Nephron (organoid): Measurements from ENCODE around the gene NECAB3.

Experiments used
- H3K27ac Mint-ChIP-seq, 3 experiments: 2 replicates each; pipeline ENCODE4 v1.8.0; 2020; ENCODE audit warnings: mixed read lengths in 3 of 3, mild to moderate bottlenecking in 2 of 3, moderate library complexity in 1 of 3
- H3K27me3 Mint-ChIP-seq: 2 replicates; pipeline ENCODE4 v1.8.0; 2021; ENCODE audit warnings: low read depth, mild to moderate bottlenecking, moderate library complexity, mixed read lengths
- H3K36me3 Mint-ChIP-seq: 2 replicates; pipeline ENCODE4 v1.8.0; 2020; ENCODE audit warnings: low read depth, mixed read lengths
- H3K4me1 Mint-ChIP-seq: 2 replicates; pipeline ENCODE4 v1.8.0; 2020; ENCODE audit warnings: mixed read lengths
- H3K4me3 Mint-ChIP-seq, 3 experiments: 2 replicates each; pipeline ENCODE4 v1.8.0; 2020; ENCODE audit warnings: mild to moderate bottlenecking in 3 of 3, mixed read lengths in 3 of 3, moderate library complexity in 2 of 3
- H3K9me3 Mint-ChIP-seq: 2 replicates; pipeline ENCODE4 v1.8.0; 2020; ENCODE audit warnings: mixed read lengths
- CTCF ChIP-seq, 3 experiments: fragments of 200-600 bp; sonication (generic); IDR thresholded peaks; one replicate each; pipeline ENCODE4 v1.5.0; 2021; ENCODE audit warnings: antibody characterized with exemption in 3 of 3; ENCODE audit not compliant: unreplicated experiment in 3 of 3

The NECAB3 gene

GRCh38 chr20:33689493-33689892 lies 15.3 kb upstream of the NECAB3 start:
- Mint-ChIP-seq H3K9me3 (no peaks in the 10 kb centered on the region), H3K4me3 (no peak overlapping the region), H3K36me3 (no peaks in the 10 kb centered on the region), H3K27me3 (no peaks in the 10 kb centered on the region), H3K27ac (no peak overlapping the region), H3K4me1 (peaks cover 17% of the 10 kb centered on the region)
- no peak for TF ChIP-seq CTCF (IDR thresholded peaks at IDR 0.05; ENCODE audit: unreplicated experiment in 3 of 3)

- no peaks in the 10 kb centered on the region for H3K9me3 Mint-ChIP-seq
- no peaks in the 10 kb centered on the region for H3K27me3 Mint-ChIP-seq
- no peak for TF ChIP-seq CTCF (IDR thresholded peaks at IDR 0.05; ENCODE audit: unreplicated experiment in 3 of 3)
- no peaks in the 10 kb centered on the region for H3K36me3 Mint-ChIP-seq
- no peak overlapping the region for H3K27ac Mint-ChIP-seq
- no peak overlapping the region for H3K4me3 Mint-ChIP-seq
- peaks cover 12% of the 10 kb centered on the region for H3K4me1 Mint-ChIP-seq
These were observed 14.8 kb upstream of the NECAB3 start for GRCh38 chr20:33688938-33689424.

GRCh38 chr20:33687993-33688937 lies 14.0 kb upstream of the NECAB3 start:
- Mint-ChIP-seq H3K27me3 (no peaks in the 10 kb centered on the region), H3K4me3 (peak overlapping the region in 2 of 3 experiments; percentile 41 to 48), H3K9me3 (no peaks in the 10 kb centered on the region), H3K27ac (no peak overlapping the region), H3K36me3 (no peaks in the 10 kb centered on the region), H3K4me1 (peaks cover 11% of the 10 kb centered on the region)
- no peak for TF ChIP-seq CTCF (IDR thresholded peaks at IDR 0.05; ENCODE audit: unreplicated experiment in 3 of 3)

- no peaks in the 10 kb centered on the region for H3K27me3 Mint-ChIP-seq
- no peak overlapping the region for H3K27ac Mint-ChIP-seq
- no peaks in the 10 kb centered on the region for H3K9me3 Mint-ChIP-seq
- H3K4me1 Mint-ChIP-seq: peaks cover 15% of the 10 kb centered on the region
- no peak for TF ChIP-seq CTCF (IDR thresholded peaks at IDR 0.05; ENCODE audit: unreplicated experiment in 3 of 3)
- peak overlapping the region in 2 of 3 experiments; percentile 82 to 90 for H3K4me3 Mint-ChIP-seq
- no peaks in the 10 kb centered on the region for H3K36me3 Mint-ChIP-seq
These were observed 13.2 kb upstream of the NECAB3 start for GRCh38 chr20:33687370-33687915.

GRCh38 chr20:33686984-33687366 lies 12.7 kb upstream of the NECAB3 start:
- H3K36me3 Mint-ChIP-seq: no peaks in the 10 kb centered on the region
- peak overlapping the region in 1 of 3 experiments; percentile 37 for H3K27ac Mint-ChIP-seq
- H3K9me3 Mint-ChIP-seq: no peaks in the 10 kb centered on the region
- H3K4me1 Mint-ChIP-seq: peaks cover 15% of the 10 kb centered on the region
- no peaks in the 10 kb centered on the region for H3K27me3 Mint-ChIP-seq
- H3K4me3 Mint-ChIP-seq: peak overlapping the region; percentile 82 to 90 (median 87)
- no peak for TF ChIP-seq CTCF (IDR thresholded peaks at IDR 0.05; ENCODE audit: unreplicated experiment in 3 of 3)
